Measurements from ENCODE around the gene DNASE1L3.

Gene DNASE1L3

GRCh38 chr3:58200121-58200709 is 10.6 kb downstream of the DNASE1L3 start:
- DNase-seq = no peak

GRCh38 chr3:58198804-58199203 is 12.0 kb downstream of the DNASE1L3 start:
- DNase-seq = no peak

DNA sequence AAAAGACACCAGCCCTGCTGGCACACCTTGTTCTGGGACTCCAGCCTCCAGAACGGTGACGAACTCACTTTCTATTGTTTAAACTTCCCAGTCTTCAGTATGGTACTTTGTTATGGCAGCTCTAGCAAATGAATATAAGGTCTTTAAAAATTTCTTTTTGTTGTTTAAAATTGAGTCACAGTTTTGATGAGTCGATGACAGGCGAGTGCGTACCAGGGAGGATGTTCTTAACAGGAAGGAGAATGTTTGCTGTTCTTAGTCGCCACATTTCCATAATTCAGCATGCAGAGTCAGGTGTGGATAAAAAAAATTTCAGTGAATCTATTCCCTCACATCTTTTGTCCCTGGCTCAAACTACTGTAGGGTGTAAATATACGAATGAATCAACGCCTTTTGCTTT is 12.4 kb downstream of the DNASE1L3 start:
- DNase-seq = no peak

DNA sequence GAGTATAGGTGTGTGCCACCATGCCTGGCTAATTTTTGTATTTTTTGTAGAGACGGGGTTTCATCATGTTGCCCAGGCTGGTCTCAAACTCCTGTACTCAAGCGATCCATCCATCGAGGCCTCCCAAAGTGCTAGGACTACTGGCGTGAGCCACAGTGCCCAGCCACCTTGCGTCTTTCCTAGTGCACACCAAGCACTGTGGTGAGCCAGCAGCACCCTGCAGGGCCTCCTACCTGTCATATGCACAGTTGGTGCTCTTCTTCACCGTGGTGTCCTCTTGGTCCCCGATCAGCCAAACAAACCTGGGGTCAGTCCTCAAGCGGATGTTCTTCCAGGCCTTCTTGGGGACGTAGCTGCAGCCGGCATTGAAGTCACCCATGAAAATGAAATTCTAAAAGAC is 13.2 kb downstream of the DNASE1L3 start:
- DNase-seq = no peak

DNA sequence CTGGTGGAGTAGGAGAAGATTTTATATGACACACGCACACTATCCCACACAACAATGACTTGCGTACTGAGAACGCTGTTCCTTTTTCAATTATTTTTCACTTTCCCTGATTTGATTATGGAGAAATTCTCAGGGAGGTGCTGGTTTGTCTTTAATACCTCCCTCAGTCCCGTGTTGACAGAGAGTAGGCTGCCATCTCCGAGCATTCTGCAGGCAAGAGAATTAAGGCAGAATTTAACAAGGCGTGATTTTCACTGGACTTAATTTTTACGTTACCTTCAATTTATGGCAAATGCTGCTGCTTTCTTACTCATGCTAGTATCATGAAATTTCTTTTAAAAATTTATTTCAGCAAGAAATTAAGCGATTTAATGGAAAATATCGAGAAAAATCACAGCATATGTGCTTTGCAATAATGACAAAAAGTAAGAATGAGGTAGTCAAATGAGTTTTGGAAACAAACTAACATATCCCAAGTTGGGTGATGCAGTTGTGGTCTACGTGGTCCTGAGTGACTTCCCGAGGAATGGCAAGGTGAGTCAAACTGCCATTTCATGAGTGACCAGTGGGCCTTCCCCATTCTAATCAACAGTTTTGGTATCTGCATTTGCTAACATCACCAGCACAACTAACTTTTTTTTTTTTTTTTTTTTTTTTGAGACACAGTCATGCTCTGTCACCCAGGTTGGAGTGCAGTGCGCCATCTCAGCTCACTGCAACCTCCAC is 16.9 kb downstream of the DNASE1L3 start:
- no peak for DNase-seq

DNA sequence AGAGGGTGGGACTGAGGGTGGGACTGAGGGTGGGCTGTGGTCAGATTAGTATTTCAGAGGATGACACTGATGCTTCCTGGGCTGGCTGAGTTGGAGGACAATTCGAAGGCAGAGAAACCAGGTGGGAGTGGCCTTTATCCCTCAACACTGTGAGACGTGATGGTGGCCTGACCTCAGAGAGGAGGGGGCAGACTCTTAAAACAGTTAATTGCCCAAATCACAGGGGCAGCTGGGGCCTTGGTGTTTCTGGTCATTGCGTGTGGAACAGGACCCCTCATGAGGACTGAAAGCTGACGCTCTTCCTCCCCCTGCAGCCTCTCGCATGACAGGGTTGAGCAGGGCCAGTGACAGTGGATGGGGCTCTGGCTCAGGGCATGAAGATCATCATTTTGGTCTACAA is 18.7 kb downstream of the DNASE1L3 start:
- DNase-seq = no peak

- no peak for DNase-seq
Measured at GRCh38 chr3:58191361-58191991, 19.3 kb downstream of the DNASE1L3 start.

DNA sequence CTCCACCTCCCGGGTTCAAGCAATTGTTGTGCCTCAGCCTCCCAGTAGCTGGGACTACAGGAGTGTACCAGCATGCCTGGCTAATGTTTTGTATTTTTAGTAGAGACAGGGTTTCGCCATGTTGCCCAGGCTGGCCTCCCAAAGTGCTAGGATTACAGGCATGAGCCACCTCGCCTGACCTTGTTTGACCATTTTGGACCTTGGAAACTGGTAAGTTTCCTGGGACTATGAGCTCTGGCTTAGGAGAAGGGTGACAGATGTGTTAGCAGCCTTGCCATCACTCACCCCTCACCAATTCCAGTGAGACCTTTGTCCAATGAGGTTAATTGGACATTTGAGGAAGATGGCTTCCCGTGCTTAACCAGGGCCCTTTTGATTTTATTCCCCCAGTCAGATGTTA is 19.9 kb downstream of the DNASE1L3 start:
- DNase-seq = no peak

DNA sequence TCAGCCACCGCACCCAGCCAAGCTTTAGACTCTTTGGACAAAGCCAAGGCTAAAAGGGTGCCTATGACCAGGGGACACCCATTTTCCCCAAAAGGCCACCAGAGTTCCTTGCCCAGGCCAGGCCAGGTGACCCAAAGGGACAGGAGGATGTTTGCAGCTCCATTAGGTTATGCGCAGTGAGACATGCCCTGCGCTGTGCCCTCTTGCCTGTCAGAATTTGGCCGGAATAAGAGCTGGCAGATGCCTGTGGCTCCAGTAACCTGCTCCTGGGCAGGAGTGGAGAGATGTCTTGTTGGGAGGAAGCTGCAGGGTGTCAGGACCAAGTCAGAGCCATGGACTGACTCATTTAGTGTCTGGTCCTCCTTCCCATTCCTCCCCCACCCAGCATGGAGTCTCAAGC is 20.5 kb downstream of the DNASE1L3 start:
- DNase-seq = no peak

GRCh38 chr3:58189691-58190090 is 21.1 kb downstream of the DNASE1L3 start:
- DNase-seq = no peak

DNA sequence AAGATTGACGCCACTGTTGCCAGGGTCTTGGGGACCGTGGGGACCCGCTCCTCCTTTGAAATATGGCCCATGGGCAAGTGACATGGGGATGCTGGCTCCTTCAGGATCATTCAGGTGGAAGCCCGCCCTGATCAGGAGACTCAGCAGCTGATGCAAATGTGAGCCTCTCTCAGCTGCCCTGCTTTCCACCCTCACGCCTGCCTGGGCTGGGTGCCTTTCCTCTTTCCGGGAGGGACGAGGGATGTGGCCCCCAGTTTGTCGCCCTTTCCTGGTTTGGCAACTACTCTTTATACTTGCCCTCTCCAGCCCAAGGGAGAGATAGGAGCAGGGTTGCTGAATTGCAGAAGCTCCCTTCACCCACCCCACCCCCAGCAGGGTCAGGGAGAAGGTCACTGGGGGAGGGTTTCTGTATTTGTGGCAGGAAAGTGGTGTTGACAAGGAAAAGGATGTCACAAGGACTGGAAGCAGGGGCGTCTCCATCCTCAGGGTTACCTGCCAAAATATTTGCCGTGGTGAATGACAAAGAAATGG is 21.8 kb downstream of the DNASE1L3 start:
- DNase-seq = no peak

DNA sequence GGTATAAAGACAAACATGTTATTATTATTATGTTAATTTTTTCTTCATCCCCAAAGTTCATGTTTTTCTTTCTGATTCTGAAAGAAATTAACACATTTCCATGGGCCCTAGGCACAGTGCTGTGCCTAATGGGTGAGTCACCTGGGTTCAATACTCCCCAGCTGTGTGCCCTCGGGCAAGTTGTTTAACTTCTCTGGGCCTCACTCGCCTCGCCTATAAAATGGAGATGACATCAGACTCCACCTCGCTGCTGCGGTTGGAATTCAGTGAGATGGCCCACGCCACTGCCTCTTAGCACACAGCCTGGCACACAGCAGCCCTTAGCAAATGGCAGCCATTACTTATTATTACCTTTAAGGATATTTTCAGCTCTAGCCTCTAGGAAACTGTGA is 22.6 kb downstream of the DNASE1L3 start:
- no peak for DNase-seq

- no peak for DNase-seq
Measured at GRCh38 chr3:58184982-58185360, 25.8 kb downstream of the DNASE1L3 start.

GRCh38 chr3:58184309-58184981 is 26.3 kb downstream of the DNASE1L3 start:
- no peak for DNase-seq

DNA sequence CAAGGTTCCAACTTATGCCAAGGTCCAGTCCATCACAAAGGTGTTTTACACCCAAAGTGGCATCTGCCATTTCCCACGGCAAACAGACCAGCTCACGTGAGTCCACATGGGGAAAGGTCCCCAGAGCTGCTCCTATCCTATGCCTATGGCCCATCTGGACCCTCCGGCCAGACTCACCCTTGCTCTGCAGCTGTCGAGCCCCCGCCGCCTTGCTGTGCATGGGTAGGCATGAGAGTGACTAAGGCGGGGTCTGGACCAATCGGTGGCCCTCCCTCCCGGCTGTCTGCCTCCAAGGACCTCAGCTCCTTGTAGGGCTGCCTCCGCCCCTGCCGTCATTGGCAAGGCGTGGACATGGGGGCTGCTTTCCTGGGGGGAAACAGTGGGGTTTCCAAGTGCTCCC is 26.9 kb downstream of the DNASE1L3 start:
- DNase-seq = no peak

- DNase-seq = no peak
Measured at GRCh38 chr3:58183221-58183620, 27.6 kb downstream of the DNASE1L3 start.

- no peak for DNase-seq
Measured at GRCh38 chr3:58180940-58181587, 29.7 kb downstream of the DNASE1L3 start.

GRCh38 chr3:58180099-58180880 is 30.5 kb downstream of the DNASE1L3 start:
- no peak for DNase-seq

DNA sequence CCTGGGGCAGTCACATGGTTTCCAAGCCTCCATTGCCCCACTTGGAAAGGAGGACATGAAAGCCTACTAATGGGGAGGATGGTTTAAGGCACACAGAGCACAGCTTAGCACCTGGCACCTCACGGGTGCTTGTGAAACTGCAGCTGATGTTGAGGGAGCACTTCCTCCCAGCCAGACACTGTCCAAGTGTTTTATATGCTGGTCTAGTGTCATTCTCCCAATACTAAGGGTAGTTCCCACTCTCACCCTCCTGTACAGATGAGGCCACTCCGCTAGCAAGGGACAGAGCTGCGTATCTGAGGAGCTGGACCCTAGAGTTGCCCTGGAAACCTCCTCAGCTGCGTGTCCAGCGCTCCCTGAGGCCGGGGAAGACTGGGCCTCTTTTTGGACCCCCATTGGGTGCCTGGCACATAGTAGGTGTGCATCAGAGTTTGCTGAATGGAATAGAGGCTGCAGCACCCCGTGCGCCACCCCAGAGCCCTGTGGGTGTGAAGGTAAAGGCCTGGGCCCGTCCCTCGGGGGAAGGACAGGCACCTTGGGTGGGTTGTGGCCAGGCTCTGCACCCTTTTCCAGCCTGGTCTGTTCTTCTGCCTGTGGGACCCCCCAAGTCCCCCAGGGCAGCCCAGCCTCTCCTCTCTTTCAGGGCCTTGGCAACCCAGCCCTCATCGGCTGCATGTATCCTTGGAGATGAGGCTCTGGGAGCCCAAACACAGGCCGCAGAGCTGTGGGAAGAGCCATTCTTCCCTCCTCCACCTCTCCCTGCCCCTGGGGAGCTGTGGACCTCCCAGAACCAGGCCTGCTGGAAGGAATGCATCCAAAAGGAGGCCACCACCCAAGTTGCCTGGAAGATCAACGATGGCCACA is 31.3 kb downstream of the DNASE1L3 start:
- no peak for DNase-seq

GRCh38 chr3:58178528-58179234 is 32.1 kb downstream of the DNASE1L3 start:
- DNase-seq = no peak

All from fibroblast of skin of right quadriceps (primary cell).